ENCODE data around the gene RHPN2.
"Not testable (repeated sequence)": the region's sequence is repeated elsewhere in the genome, so short reads cannot be mapped to it uniquely, and the experiment has no call there.

The RHPN2 gene

GRCh38 chr19:33029746-33030303 lies 34.9 kb downstream of the RHPN2 start:
- DNase-seq (ENCODE audit: low spot score), result no peak

DNA sequence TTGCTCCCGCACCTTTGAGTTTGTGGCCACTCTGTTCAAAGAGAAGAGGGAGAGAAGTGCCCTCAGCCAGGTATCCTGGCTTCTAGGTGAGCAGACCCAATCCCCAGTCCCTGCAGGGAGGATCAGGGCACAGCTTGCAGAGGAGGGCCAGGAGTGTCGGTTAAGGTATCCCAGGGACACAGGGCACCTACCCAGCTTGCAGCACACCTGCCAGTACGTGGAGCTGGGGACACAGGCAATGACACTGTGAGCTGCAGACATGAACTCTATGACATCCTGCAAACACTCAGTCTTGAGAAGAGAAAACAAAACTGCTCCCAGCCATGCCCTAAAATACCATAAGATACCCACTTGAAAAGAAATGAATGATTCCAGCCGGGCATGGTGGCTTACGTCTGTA lies 38.1 kb downstream of the RHPN2 start:
- DNase-seq (ENCODE audit: low spot score), result not testable (repeated sequence)

GRCh38 chr19:33025468-33026238 lies 39.0 kb downstream of the RHPN2 start:
- not testable (repeated sequence) for DNase-seq (ENCODE audit: low spot score)

- no peak for DNase-seq (ENCODE audit: low spot score)
Measured at GRCh38 chr19:33024398-33024797, 40.3 kb downstream of the RHPN2 start.

- DNase-seq (ENCODE audit: low spot score), result no peak
Measured at GRCh38 chr19:33022472-33023116, 42.1 kb downstream of the RHPN2 start.

- not testable (repeated sequence) for DNase-seq (ENCODE audit: low spot score)
Measured at GRCh38 chr19:33010891-33011290, 53.8 kb downstream of the RHPN2 start.

GRCh38 chr19:33008738-33009137 lies 56.0 kb downstream of the RHPN2 start:
- no peak for DNase-seq (ENCODE audit: low spot score)

GRCh38 chr19:33005440-33005839 lies 59.2 kb downstream of the RHPN2 start:
- DNase-seq (ENCODE audit: low spot score), result no peak

DNA sequence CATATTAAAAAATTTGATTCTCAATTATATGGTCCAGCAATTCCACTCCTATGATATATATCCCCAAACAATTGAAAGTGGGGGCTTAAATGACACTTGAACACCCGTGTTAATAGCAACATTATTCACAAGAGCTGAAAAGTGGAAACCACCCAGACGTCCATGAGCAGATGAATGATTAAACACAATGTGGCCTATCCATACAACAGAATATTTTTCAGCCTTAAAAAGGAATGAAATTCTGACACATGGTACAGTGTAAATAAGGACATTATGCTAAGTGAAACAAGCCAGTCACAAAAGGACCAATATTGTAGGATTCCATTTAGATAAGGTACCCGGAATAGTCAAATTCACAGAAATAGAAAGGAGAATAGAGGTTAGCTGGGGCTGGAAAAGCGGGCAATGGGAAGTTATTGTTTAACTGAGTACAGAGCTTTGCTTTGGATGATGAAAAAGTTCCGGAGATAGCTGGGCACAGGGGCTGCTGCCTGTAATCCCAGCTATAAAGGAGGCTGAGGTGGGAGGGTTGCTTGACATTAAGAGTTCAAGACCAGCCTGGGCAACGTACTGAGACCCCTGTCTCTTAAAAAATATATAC lies 61.2 kb downstream of the RHPN2 start:
- not testable (repeated sequence) for DNase-seq (ENCODE audit: low spot score)

- DNase-seq (ENCODE audit: low spot score), result not testable (repeated sequence)
Measured at GRCh38 chr19:33002126-33002865, 62.4 kb downstream of the RHPN2 start.

DNA sequence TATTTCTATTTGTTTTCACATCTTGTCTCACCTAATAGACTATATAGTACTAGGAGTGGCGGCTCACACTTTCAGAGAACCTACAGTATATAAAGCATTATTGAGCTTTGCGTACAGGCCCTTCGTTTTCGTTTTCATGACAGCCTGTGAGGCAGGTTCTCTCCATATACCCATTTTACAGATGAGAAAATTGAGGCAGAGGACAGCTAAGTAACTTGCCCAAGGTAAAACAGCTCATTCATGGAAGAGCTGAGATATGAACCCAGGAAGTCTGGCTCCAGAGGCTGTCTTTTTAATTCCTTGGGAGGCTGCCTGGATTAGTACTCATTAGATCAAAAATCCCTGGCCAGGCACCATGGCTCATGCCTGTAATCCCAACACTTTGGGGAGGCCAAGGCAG lies 63.8 kb downstream of the RHPN2 start:
- no peak for DNase-seq (ENCODE audit: low spot score)

GRCh38 chr19:33000510-33000909 lies 64.2 kb downstream of the RHPN2 start:
- no peak for DNase-seq (ENCODE audit: low spot score)

- no peak for DNase-seq (ENCODE audit: low spot score)
Measured at GRCh38 chr19:32998722-32999121, 66.0 kb downstream of the RHPN2 start.

DNA sequence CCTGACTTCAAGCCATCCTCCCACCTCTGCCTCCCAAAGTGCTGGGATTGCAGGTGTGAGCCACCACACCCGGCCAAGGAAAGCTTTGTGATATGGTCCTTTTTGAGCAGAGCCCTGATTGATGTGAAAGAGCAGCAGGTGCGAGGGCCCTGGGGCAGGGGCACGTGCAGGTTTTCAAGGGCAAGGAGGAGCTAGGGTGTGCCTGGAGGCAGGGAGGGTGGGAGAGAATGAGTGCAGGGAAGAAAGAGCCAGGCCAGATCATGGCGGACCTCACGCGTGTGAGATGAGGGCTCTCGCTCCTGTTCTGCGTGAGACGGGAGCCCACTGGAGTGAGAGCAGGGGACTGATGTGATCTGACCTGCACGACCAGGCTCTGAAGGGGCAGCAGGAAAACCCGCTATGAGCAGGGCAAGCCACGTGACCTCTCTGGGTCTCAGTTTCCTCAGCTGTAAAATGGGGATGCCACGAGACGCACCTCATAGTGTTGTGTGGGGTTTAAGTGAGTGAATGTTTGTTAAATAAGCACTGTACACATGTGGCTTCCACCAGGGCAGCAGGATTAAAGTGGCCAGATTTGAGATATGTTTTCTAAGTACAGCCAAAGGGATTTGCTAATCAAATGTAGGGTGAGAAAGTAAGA lies 66.9 kb downstream of the RHPN2 start:
- DNase-seq (ENCODE audit: low spot score), result no peak

DNA sequence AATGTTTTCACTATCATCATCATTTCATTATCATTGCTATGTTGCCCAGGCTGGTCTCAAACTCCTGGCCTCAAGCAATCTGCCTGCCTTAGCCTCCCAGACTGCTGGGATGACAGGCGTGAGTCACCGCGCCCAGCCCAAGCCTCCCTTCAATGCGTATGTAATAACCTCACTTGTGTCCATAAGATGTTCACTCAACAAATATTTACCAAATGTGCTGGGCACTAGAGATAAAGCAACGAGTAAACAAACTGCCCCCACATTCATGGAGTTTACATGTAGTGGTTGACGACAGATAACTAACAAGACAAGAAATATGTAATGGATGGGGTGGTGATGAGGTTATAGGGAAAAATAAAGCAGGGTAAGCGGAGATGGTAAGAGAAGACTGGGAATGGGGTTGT lies 67.6 kb downstream of the RHPN2 start:
- not testable (repeated sequence) for DNase-seq (ENCODE audit: low spot score)

- DNase-seq (ENCODE audit: low spot score), result not testable (repeated sequence)
Measured at GRCh38 chr19:32995966-32996365, 68.7 kb downstream of the RHPN2 start.

DNA sequence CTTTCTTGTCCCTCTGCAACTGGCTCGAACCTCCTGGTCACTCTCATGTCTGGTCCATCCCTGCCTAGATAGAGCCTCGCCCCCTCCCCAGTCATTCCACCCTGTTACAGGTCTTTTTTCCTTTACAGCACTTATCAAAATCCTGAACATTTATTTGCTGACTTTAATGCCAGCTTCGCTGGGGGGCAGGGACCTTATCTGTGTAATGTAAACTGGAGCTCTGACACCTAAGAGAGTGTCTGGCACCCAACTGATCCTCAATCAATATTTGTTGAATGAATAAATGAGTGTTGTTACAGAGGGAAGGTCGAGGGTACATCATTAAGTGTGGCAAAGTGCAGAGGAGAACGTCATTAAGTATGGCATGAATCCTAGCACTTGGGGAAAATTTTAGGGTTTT lies 76.0 kb downstream of the RHPN2 start:
- DNase-seq (ENCODE audit: low spot score), result no peak

DNA sequence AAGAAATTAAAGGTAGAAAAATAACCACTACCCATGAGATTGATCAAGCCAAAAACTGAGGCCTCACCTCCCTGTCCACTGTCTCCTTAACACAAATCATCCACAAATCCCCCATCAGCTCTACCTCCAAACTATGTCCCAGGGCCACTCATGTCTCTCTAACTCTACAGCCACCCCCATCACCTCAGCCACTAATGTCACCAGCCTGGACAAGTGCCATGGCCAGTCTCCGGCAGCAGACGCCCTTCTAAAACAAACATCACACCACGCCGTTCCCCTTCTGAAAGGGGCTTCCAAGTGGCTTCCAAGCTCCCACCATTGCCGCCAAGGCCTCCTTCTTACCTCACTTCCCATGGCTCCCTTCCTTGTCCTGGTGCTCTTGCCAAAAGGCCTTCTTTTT lies 76.4 kb downstream of the RHPN2 start:
- DNase-seq (ENCODE audit: low spot score), result not testable (repeated sequence)

GRCh38 chr19:32982488-32982887 lies 82.2 kb downstream of the RHPN2 start:
- not testable (repeated sequence) for DNase-seq (ENCODE audit: low spot score)

GRCh38 chr19:32979807-32980206 lies 84.9 kb downstream of the RHPN2 start:
- DNase-seq (ENCODE audit: low spot score), result not testable (repeated sequence)

DNA sequence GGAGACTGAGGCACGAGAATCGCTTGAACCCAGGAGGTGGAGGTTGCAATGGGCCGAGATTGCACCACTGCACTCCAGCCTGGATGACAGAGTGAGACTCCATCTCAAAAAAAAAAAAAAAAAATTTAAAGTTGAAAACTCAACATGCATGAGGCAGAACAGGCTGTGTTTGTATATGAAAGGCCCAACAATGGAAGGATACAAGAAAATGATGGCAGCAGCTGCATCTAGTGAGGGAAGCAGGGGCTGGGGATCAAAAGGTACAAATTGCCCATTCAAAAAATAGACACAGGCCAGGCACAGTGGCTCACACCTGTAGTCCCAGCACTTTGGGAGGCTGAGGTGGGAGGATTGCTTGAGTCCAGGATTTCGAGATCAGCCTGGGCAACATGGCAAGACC lies 86.9 kb downstream of the RHPN2 start:
- not testable (repeated sequence) for DNase-seq (ENCODE audit: low spot score)
